ENCODE measurements around the gene SNAP47.

DNA sequence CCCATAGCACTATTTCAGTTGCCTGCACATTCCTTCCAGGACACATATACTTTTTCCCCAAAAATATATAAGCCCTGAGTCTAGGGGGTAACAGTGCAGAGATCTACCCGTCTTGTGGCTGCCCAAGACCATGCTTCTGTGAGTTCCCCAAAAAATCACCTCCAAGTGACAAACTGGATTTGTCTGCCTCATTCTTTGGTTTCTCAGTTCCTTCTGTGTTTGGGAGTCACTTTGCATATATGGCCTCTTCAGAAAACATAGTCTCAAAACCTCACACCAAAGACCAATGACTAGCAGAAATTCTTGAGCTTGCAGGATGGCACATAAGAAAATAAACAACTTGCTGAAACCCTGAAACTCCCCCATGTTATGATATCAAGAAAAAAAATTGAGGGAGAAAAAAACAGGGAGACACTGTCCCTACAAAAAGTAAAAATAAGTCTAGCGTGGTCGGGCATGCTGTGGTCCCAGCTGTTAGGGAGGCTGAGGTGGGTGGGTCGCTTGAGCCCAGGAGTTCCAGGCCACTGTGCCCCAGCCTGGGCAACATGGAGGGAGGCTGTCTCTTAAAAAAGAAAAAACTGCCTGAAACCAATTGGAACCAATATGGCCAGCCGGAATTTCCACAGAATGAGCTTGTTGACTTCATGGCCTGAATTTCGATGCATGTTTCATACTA, 8.2 kb upstream of the SNAP47 start:
- TF ChIP-seq, protein P1, sequence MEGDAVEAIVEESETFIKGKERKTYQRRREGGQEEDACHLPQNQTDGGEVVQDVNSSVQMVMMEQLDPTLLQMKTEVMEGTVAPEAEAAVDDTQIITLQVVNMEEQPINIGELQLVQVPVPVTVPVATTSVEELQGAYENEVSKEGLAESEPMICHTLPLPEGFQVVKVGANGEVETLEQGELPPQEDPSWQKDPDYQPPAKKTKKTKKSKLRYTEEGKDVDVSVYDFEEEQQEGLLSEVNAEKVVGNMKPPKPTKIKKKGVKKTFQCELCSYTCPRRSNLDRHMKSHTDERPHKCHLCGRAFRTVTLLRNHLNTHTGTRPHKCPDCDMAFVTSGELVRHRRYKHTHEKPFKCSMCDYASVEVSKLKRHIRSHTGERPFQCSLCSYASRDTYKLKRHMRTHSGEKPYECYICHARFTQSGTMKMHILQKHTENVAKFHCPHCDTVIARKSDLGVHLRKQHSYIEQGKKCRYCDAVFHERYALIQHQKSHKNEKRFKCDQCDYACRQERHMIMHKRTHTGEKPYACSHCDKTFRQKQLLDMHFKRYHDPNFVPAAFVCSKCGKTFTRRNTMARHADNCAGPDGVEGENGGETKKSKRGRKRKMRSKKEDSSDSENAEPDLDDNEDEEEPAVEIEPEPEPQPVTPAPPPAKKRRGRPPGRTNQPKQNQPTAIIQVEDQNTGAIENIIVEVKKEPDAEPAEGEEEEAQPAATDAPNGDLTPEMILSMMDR (IDR thresholded peaks at IDR 0.05), result no peak
- TF ChIP-seq, protein P2, sequence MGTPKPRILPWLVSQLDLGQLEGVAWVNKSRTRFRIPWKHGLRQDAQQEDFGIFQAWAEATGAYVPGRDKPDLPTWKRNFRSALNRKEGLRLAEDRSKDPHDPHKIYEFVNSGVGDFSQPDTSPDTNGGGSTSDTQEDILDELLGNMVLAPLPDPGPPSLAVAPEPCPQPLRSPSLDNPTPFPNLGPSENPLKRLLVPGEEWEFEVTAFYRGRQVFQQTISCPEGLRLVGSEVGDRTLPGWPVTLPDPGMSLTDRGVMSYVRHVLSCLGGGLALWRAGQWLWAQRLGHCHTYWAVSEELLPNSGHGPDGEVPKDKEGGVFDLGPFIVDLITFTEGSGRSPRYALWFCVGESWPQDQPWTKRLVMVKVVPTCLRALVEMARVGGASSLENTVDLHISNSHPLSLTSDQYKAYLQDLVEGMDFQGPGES (IDR thresholded peaks at IDR 0.05; ENCODE audit: low read depth, low read length), result no peak
- TF ChIP-seq EP300 (IDR thresholded peaks at IDR 0.05; ENCODE audit: borderline replicate concordance in 1 of 2, low read depth in 1 of 2, low read length in 1 of 2) (no peak), RCOR1 (IDR thresholded peaks at IDR 0.05; ENCODE audit: low read length) (no peak), YY1 (IDR thresholded peaks at IDR 0.05; ENCODE audit: low read depth) (no peak), POLR2AphosphoS5 (IDR thresholded peaks at IDR 0.05; ENCODE audit: low read depth, low read length) (no peak), CHD2 (IDR thresholded peaks at IDR 0.05; ENCODE audit: low read length, partially characterized antibody) (no peak), SIN3A (IDR thresholded peaks at IDR 0.05; ENCODE audit: borderline replicate concordance, low read depth, low read length) (no peak)
- TF ChIP-seq, protein P3, sequence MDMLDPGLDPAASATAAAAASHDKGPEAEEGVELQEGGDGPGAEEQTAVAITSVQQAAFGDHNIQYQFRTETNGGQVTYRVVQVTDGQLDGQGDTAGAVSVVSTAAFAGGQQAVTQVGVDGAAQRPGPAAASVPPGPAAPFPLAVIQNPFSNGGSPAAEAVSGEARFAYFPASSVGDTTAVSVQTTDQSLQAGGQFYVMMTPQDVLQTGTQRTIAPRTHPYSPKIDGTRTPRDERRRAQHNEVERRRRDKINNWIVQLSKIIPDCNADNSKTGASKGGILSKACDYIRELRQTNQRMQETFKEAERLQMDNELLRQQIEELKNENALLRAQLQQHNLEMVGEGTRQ (IDR thresholded peaks at IDR 0.05; ENCODE audit: borderline replicate concordance, low read depth, low read length), result no peak
- TF ChIP-seq, protein P4, sequence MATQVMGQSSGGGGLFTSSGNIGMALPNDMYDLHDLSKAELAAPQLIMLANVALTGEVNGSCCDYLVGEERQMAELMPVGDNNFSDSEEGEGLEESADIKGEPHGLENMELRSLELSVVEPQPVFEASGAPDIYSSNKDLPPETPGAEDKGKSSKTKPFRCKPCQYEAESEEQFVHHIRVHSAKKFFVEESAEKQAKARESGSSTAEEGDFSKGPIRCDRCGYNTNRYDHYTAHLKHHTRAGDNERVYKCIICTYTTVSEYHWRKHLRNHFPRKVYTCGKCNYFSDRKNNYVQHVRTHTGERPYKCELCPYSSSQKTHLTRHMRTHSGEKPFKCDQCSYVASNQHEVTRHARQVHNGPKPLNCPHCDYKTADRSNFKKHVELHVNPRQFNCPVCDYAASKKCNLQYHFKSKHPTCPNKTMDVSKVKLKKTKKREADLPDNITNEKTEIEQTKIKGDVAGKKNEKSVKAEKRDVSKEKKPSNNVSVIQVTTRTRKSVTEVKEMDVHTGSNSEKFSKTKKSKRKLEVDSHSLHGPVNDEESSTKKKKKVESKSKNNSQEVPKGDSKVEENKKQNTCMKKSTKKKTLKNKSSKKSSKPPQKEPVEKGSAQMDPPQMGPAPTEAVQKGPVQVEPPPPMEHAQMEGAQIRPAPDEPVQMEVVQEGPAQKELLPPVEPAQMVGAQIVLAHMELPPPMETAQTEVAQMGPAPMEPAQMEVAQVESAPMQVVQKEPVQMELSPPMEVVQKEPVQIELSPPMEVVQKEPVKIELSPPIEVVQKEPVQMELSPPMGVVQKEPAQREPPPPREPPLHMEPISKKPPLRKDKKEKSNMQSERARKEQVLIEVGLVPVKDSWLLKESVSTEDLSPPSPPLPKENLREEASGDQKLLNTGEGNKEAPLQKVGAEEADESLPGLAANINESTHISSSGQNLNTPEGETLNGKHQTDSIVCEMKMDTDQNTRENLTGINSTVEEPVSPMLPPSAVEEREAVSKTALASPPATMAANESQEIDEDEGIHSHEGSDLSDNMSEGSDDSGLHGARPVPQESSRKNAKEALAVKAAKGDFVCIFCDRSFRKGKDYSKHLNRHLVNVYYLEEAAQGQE (IDR thresholded peaks at IDR 0.05; ENCODE audit: low read depth, low read length), result no peak
